Activated CD8-positive, alpha-beta memory T cell treated with anti-CD3 and anti-CD28 coated beads for 24 hours (primary cell): ENCODE results near the gene KRTAP5-9.
"Not testable (repeated sequence)": the region's sequence is repeated elsewhere in the genome, so short reads cannot be mapped to it uniquely, and the experiment has no call there.

Experiments
- DNase-seq: peaks from one replicate; pipeline ENCODE4 v3.0.0-alpha.2; 2020

Gene KRTAP5-9

DNA sequence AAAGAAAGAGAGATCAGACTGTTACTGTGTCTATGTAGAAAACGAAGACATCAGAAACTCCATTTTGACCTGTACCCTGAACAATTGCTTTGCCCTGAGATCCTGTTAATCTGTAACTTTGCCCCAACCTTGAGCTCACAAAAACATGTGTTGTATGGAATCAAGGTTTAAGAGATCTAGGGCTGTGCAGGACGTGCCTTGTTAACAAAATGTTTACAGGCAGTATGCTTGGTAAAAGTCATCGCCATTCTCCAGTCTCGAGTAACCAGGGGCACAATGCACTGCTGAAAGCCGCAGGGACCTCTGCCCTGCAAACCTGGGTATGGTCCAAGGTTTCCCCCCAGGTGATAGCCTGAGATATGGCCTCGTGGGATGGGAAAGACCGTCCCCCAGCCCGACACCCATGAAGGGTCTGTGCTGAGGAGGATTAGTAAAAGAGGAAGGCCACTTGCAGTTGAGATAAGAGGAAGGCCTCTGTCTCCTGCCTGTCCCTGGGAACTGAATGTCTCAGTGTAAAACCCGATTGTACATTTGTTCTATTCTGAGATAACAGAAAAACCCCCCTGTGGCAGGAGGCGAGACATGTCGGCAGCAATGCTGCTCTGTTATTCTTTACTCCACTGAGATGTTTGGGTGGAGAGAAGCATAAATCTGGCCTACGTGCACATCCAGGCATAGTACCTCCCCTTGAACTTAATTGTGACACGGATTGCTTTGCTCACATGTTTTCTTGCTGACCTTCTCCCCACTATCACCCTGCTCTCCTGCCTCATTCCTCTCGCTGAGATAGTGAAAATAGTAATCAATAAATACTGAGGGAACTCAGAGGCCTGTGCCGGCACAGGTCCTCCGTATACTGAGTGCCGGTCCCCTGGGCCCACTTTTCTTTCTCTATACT, 13.3 kb upstream of the KRTAP5-9 start:
- DNase-seq = not testable (repeated sequence)

DNA sequence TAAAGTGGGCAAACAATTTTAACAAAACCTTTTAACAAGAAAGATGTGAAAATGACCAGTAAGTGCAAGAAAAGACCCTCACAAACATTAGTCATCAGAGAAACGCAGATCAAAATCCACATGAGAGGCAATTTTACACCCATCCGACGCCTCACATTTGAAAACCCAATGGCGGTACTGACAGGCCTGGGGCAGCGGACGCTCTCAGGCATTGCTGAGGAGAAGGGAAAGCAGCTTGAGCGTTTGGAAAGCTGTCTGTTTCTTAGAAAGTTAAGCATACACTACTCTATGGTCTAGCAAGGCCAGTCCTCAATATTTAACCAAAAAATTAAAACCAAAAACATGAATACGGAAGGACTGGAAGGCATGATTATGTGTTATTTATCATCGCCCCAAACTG, 12.4 kb upstream of the KRTAP5-9 start:
- no peak for DNase-seq

DNA sequence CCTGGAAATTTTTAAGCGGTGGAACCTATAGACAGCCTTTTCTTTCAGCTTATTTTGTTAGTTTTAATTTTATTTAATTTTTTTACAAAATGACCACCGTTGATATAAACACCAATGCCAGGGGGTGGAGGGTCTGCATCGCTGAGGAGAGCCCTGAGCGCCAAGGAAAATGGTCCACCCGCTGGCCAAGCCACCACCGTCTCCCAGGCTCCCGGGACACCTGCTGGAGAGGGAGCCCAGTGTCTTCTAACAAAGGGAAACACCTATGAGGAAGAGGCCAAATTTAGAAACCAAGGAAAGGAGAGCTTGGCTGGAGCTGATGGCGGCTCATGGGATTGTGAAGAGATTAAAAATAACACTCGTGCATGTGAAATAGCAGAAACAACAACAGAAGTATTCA, 10.7 kb upstream of the KRTAP5-9 start:
- DNase-seq = no peak

DNA sequence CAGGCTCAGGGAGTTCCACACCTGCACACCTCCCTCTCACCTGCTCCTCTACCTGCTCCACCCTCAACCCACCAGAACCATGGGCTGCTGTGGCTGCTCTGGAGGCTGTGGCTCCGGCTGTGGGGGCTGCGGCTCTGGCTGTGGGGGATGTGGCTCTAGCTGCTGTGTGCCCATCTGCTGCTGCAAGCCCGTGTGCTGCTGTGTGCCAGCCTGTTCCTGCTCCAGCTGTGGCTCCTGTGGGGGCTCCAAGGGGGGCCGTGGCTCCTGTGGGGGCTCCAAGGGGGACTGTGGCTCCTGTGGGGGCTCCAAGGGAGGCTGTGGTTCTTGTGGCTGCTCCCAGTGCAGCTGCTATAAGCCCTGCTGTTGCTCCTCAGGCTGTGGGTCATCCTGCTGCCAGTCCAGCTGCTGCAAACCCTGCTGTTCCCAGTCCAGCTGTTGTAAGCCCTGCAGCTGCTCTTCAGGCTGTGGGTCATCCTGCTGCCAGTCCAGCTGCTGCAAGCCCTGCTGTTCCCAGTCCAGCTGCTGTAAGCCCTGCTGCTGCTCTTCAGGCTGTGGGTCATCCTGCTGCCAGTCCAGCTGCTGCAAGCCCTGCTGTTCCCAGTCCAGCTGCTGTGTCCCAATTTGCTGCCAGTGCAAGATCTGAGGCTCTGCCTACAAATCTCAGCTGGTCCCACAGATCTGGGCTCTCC, 10.1 kb upstream of the KRTAP5-9 start, which contains the start of gene KRTAP5-8:
KRTAP5-8 (plus strand) TSS at position 49 of the 689 bp plus-strand sequence; CDS start at position 80, 31 bp downstream.
- not testable (repeated sequence) for DNase-seq

DNA sequence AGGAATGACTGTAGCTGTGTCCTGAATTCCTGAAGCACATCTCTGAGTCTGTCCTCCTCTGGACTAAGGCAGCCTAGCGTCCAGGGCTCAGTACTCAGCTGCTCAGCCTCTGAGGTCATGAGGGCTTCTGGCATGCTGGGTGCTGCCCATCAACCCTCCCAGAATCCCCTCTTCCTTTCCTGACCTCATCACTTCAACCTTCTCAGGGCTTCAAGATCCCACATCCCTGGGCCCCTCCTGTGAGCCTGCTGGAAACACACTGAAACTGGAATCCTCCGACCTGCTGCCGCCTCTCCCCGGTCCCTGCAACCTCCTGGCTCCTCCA, 9.6 kb upstream of the KRTAP5-9 start:
- DNase-seq = no peak

DNA sequence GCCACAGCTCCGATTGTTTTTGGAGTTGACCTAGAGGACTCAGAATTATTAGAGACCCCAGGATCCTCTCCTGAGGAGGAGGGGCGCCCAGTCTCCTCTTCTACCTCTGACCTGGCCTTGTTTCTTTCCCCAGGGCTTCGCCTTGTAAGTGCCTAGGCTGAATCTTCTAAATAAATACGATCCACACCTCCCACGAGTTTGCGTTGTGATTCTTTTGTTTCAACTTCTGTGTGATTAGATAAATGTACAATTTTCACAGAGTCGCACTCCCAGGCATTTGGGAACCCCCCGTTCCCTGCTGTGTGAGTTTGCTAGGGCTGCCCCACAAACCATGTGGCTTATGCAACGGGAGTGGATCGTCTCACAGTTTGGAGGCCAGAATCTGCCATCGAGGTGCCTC, 9.2 kb upstream of the KRTAP5-9 start:
- no peak for DNase-seq

DNA sequence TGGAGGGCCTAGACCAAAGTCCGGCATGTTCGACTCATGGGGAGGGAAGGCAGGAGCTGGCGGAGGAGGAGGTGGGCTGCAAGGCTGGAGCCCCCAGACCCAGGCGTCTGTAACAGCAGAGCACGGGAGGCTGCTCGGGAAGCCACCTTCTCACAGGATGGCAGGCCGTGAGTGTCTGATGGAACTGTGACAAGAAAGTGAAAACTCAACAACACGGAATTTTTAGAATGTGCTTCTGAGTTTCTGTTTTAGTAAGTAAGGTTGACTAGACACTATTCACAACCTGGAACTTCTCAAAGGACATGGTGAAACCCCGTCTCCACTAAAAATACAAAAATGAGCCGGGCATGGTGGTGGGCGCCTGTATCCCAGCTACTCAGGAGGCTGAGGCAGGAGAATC, 8.2 kb upstream of the KRTAP5-9 start:
- not testable (repeated sequence) for DNase-seq

DNA sequence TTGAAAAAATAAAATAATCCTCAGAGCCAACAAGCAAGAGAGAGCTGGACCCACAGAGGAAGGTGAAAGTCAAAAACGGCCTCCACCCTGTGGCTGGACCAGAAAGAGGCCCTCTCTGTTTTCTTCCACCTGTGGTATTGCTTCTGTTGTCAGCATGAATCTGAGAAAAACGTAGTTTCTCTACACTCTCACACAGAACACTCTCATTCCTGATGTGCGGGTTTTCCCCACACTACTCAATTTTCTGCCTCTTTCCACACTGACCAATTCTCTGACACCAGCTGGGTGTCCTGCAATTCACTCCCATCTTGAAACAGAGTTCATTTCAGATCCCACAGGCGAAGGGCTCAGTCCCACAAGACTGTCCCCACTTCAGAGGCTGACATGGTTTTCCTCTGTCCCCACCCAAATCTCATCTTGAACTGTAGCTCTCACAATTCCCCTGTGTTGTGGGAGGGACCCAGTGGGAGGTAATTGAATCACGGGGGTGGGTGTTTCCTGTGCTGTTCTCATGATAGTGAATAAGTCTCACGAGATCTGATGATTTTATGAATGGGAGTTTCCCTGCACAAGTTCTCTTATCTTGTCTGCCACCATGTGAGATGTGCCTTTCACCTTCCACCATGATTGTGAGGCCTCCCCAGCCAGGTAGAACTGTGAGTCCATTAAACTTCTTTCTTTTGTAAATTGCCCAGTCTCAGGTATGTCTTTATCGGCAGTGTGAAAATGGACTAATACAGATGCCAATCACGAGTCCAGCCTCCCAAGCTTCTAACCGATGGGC, 7.5 kb upstream of the KRTAP5-9 start:
- DNase-seq = not testable (repeated sequence)

DNA sequence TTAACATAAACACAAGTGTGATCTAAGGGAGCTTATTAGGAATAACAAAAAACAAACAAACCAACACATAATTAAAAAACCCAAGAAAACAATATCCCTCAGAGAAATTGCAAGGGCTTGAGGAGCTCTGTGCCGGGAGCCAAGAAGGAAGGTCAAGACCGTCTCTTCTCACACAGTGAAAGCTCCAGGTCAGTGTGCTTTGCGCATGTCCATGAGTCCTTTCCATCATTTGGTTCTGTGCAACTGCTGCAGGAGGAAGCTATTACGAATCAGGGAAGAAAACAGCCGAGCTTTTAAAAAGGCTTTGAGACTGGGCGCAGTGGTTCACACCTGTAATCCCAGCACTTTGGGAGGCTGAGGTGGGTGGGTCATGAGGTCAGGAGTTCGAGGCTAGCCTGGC, 5.8 kb upstream of the KRTAP5-9 start:
- DNase-seq = no peak

DNA sequence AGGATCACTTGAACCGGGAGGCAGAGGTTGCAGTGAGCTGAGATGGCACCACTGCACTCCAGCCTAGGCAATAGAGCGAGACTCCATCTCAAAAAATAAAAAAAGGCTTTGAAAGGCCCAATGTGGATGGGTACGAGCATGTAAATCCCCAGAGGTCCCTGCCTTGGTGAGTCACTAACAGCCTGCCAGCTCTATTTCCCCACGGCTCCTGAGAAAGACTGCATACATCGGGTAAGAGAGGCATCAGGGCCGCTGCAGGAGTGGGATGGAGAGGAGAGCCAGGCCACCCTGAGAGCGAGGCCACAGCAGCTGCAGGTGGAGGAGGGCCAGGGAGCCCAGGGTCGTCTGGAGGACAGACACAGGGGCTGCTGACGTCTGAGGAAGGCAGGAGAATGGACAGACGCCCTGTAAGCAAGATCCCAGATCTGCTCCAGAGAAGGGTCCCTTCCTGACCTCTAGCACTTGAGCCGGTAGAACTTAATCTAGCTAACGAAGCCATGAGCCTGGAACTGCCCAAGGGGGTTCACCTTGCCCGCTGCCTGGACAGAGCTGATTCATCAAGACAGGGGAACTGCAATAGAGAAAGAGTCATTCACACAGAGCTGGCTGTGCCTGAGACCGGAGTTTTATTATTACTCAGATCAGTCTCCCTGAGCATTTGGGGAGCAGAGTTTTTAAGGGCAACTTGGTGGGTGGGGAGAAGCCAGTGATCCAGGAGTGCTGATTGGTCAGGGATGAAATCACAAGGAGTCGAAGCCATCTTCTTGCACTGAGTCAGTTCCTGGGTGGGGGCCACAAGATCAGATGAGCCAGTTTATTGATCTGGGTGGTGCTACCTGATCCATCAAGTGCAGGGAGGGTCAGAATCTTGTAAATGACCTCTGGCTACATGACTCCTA, 5.1 kb upstream of the KRTAP5-9 start:
- no peak for DNase-seq

DNA sequence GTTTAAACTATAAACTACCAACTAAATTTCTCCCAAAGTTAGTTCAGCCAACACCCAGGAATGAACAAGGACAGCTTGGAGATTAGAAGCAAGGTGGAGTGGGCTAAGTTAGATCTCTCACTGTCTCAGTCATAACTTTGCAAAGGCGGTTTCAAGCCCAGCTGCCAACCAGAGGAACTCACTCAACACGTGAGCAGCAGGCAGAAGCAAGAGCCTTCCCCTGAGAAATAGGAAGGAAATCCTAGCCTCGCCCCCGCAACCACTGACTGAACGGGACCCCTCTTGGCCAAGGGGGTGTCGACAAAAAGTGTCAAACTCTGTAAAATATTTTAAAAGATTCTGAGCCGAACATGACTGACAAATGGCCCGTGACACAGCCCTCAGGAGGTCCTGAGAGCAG, 4.4 kb upstream of the KRTAP5-9 start:
- no peak for DNase-seq

DNA sequence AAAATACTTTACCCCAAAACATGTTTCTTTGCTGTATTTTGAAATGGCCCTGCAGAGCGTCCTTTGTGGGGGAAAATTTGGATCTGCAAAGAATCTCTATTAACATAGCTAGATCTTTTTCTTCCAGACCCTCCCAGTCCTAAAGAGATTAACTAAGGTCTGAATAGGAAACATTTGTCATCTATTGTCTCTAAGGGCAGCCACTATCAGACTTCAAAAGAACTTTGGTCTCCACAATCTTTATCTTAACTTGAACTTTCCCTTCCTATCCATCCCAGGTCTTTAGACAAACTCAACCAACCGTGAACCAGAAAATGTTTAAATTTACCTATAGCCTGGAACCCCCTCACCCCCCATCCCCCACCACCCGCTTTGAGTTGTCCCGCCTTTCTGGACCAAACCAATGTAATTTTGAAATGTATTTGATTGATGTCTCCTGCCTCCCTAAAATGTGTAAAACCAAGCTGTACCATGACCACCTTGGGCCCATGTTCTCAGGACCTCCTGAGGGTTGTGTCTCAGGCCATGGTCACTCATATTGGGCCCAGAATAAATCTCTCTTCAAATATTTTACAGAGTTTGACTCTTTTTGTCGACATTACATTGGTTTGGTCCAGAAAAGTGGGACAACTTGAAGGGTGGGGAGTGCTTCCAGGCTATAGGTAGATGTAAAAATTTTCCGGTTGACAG, 3.5 kb upstream of the KRTAP5-9 start:
- no peak for DNase-seq

DNA sequence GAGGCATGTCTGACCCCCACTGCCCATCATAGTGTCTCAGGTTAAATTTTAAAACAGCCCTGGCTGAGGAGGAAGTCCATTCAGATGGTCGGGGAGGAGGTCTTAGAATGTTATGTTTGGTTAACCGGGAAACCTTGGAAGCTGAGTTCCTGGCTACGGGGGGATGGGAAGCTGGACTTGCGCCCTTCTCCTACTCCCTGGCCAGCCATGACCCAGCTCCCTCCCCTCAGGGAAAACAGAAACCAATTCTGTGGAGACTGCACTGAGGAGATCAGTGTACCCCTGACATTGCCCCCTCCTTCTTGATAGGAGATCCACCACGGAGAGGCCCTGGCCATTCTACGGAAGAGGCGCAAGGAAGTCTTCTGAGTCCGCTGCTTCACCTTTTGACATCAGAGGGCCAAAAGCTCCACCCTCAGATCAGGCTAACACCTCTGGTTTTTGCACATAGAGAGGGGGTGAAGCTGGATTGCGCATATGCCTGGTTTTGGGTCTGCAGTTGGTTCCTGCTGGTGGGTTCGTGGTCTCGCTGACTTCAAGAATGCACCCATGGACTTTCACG, 2.7 kb upstream of the KRTAP5-9 start:
- no peak for DNase-seq

DNA sequence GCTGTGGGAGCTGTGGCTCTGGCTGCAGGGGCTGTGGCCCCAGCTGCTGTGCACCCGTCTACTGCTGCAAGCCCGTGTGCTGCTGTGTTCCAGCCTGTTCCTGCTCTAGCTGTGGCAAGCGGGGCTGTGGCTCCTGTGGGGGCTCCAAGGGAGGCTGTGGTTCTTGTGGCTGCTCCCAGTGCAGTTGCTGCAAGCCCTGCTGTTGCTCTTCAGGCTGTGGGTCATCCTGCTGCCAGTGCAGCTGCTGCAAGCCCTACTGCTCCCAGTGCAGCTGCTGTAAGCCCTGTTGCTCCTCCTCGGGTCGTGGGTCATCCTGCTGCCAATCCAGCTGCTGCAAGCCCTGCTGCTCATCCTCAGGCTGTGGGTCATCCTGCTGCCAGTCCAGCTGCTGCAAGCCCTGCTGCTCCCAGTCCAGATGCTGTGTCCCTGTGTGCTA, 514 bp downstream of the KRTAP5-9 start:
- no peak for DNase-seq

DNA sequence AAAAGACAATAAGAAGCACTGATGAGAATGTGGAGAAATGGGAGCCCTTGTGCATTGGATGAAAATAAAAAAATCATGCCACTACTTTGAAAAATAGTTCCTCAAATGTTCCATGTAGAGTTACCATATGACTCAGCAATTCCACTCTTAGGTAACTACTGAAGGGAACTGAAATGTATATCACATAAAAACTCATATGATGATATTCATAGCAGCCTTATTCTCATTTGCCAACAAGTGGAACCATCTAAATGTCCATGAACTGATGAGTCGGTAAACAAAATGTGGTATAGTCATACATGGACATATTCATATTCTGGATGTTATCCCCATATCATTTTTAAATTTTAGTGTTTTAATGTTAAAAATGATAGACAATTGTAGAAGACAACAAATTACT, 3.5 kb downstream of the KRTAP5-9 start:
- DNase-seq = no peak

DNA sequence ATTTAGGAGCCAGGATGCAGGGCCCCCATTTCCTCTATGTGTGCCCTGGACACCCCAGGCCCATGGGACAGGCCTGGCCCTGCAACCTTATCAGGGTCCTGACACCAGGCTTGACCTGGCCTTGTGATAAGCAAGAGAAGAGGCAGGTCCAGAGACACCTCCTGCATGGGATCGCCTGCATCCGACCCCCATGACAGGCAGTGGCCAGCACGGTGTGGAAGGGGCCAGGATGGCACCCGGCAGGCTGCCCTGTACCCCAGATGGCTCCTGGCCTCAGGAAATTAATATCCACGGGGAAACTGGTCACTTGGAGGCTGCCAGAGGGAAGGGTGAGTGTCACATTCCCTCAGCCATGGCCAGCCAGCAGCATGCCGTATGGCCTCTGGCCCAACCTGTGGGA, 6.8 kb downstream of the KRTAP5-9 start:
- DNase-seq = no peak

DNA sequence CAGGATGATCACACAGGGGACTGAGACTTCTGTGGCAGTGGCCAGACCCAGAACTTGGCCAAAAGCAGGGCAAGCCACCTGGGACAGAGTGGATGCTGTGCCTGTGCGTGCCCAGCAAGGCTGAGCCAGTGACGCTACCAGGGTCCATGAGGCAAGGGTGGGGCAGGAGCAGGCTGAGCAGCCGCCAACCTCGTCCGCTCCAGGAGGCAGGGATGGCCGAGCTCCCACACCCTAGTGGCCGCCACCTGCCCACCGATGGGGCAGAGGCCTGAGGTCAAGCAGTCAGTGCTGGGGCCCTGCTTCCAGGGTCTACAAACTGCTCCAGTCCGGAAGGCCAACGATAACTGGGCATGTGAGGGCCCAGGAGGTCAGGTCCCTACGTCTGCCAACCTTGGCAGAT, 7.3 kb downstream of the KRTAP5-9 start:
- no peak for DNase-seq

DNA sequence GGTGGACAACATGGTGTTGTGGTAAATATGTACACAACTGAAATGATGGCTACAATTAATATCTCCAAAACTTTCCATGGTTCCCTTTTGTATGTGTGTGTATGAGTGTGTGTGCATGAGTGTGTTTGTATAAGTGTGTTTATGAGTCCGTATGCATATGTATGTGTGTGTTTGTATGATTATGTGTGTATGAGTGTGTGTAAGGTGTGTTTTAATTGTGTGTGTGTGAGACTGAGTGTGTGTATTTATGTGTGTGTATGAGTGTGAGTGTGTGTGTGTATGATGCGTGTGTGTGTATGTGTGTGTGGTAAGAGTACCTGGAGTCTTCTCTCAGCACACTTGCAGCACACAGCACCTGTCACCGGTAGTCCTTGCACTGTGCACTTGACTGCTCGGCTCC, 7.8 kb downstream of the KRTAP5-9 start:
- DNase-seq = no peak

DNA sequence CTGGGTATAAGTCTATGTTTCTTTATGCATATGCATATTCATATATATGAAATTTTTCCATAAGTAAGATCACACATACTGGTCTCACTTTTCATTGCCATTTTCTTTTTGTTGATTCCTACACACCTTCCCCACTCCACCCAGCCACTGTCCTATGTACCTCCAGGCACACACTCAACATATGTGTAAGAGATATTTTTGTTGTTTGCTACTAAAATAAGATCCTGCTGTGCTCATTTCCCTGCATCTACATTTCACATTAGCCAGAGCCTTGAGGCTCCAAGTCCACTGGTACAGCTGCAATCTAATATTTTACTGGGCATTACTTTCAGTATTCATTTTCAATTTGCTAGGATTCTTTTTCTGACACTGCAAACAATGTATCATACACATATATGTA, 9.0 kb downstream of the KRTAP5-9 start:
- no peak for DNase-seq

DNA sequence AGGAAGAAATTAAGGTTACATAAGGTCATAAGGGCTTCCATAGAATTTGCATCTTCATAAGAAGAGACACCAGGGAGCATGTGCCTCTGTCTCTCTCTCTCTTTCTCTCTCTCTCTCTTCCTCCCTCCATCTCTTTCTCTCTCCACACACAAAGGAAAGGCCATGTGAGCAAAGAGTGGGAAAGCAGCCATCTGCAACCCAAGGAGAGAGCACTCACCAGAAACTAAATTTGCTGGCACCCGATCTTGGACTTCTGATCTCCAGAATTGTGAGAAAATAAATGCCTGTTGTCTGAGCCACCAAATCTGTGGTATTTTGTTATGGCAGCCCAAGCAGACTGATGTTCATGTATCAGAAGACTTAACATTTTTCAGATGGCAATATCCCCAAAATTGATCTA, 10.8 kb downstream of the KRTAP5-9 start:
- DNase-seq = no peak

DNA sequence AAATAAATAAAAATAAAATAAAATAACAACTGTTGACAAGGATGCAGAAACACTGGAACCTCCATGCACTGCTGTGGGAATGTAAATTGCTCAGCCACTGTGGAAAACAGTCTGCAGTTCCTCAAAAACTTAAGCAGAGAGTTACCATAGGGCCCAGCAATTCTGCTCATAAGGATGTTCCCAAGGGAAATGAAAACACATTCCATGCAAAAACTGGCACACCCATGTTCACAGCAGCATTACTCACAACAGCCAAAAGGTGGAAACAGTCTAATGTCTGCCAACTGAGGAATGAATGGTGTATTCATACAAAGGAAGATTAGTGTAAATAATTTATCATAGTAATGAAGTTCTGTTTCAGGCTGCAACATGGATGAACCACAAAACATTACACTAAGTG, 13.9 kb downstream of the KRTAP5-9 start:
- no peak for DNase-seq

DNA sequence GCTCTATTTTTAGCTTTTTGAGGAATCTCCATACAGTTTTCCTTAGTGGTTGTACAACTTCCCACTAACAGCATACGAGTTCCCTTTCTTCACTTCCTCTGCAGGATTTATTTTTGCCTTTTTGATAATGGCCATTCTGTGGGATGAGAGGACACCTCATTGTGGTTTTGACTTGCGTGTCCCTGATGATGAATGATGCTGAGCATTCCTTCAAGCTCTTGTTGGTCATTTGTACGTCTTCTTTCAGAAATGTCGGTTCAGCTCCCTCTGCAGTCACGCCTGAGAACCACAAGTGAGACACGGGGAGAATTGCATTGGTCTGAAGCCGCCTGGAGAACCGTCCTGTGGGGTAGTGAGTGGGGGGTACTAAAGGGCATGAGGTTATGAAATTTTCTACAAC, 15.2 kb downstream of the KRTAP5-9 start:
- no peak for DNase-seq
